Ishikawa (cell line): ENCODE data around the gene DIP2A.

ENCODE experiments used
- CREB1 ChIP-seq: IDR thresholded peaks from 2 replicates; pipeline ENCODE4 v1.6.1; 2012; ENCODE audit warnings: low read depth
- EP300 ChIP-seq: IDR thresholded peaks from 2 replicates; pipeline ENCODE4 v1.6.1; 2012; ENCODE audit warnings: borderline replicate concordance
- NFIC ChIP-seq: IDR thresholded peaks from 2 replicates; pipeline ENCODE4 v1.6.1; 2012
- RAD21 ChIP-seq: IDR thresholded peaks from 2 replicates; pipeline ENCODE4 v1.6.1; 2012; ENCODE audit warnings: low read depth
- TAF1 ChIP-seq: IDR thresholded peaks from 2 replicates; pipeline ENCODE4 v1.6.1; 2012; ENCODE audit warnings: low read depth, mild to moderate bottlenecking
- YY1 ChIP-seq: IDR thresholded peaks from 2 replicates; pipeline ENCODE4 v1.6.1; 2012; ENCODE audit warnings: low read depth
- ZBTB7A ChIP-seq: IDR thresholded peaks from 2 replicates; pipeline ENCODE4 v1.6.1; 2012; ENCODE audit warnings: low read depth
- TF ChIP-seq, protein P1 (sequence below): IDR thresholded peaks from 2 replicates; pipeline ENCODE4 v1.6.1; 2012; ENCODE audit warnings: low read depth, mild to moderate bottlenecking
- TF ChIP-seq, protein P2 (sequence below): IDR thresholded peaks from 2 replicates; pipeline ENCODE4 v1.6.1; 2012

DNA sequence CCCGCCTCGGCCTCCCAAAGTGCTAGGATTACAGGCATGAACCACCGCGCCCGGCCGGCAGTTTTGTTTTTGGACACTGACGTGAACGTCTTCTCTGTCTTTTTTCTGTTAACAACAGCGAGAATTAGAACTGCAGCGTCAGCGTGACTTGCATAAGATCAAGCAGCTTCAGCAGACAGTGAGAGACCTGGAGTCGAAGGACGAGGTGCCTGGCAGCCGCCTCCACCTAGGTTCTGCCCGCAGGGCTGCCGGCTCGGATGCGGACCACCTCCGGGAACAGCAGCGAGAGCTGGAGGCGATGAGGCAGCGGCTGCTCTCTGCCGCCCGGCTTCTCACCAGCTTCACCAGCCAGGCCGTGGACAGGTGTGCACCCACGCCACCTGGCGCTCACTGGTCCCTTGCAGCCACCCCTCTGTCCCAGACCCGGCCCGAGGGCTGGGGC is 22.9 kb upstream of the DIP2A start:
- TF ChIP-seq YY1 = no peak
- no peak for TF ChIP-seq EP300
- TF ChIP-seq, protein P1, sequence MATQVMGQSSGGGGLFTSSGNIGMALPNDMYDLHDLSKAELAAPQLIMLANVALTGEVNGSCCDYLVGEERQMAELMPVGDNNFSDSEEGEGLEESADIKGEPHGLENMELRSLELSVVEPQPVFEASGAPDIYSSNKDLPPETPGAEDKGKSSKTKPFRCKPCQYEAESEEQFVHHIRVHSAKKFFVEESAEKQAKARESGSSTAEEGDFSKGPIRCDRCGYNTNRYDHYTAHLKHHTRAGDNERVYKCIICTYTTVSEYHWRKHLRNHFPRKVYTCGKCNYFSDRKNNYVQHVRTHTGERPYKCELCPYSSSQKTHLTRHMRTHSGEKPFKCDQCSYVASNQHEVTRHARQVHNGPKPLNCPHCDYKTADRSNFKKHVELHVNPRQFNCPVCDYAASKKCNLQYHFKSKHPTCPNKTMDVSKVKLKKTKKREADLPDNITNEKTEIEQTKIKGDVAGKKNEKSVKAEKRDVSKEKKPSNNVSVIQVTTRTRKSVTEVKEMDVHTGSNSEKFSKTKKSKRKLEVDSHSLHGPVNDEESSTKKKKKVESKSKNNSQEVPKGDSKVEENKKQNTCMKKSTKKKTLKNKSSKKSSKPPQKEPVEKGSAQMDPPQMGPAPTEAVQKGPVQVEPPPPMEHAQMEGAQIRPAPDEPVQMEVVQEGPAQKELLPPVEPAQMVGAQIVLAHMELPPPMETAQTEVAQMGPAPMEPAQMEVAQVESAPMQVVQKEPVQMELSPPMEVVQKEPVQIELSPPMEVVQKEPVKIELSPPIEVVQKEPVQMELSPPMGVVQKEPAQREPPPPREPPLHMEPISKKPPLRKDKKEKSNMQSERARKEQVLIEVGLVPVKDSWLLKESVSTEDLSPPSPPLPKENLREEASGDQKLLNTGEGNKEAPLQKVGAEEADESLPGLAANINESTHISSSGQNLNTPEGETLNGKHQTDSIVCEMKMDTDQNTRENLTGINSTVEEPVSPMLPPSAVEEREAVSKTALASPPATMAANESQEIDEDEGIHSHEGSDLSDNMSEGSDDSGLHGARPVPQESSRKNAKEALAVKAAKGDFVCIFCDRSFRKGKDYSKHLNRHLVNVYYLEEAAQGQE = no peak
- no peak for TF ChIP-seq CREB1
- TF ChIP-seq RAD21 = no peak
- TF ChIP-seq, protein P2, sequence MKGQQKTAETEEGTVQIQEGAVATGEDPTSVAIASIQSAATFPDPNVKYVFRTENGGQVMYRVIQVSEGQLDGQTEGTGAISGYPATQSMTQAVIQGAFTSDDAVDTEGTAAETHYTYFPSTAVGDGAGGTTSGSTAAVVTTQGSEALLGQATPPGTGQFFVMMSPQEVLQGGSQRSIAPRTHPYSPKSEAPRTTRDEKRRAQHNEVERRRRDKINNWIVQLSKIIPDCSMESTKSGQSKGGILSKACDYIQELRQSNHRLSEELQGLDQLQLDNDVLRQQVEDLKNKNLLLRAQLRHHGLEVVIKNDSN = no peak
- no peak for TF ChIP-seq ZBTB7A
- TF ChIP-seq NFIC = no peak
- TF ChIP-seq TAF1 = no peak
